ENCODE measurements around the gene PROM1.

The PROM1 gene

DNA sequence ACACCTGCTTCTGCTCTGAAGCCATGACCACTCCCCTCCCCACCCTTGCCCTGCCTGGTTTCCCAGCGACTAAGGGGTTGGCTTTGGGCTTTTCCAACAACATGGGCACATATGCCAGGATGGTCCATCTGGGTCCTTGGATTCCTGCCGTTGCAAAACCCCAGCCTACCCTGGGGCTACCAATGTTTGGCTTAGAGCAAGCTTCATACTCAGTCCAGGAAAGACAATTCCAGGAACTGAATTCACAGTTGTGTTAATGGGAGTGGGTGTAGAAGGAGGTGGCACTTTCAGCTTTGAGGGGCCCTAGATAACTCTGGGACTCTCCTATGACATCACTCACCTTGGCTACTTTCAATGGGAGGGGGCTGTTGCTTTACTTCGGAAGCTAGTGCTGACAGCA, 154.3 kb downstream of the PROM1 start:
- TF ChIP-seq CTCF (IDR thresholded peaks at IDR 0.05) = no peak
- DNase-seq (ENCODE audit: low spot score) = no peak
- no peak overlapping the region for H3K4me3 ChIP-seq
- no peak overlapping the region for H3K27ac ChIP-seq

DNA sequence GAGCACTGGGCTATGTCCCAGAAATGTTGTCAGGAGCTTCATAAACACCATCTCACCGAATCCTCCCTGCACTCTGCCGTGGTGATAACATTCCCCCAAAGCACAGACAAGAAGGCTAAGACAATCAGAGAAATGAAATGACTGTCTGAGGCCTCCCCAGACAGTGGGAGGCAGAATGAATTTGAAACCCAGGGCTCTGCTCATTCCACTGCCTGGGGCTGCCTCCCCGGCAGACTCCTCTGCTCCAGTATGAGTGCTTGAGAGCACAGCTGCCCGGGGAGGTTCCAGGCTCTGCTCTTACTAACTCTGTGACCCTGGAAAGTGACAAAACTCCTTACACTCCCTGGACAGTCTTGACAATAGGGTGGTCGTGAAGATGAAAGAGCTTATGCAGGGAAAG, 154.9 kb downstream of the PROM1 start:
- Histone ChIP-seq H3K27ac (no peak overlapping the region), H3K4me3 (no peak overlapping the region)
- no peak for DNase-seq (ENCODE audit: low spot score)
- no peak for TF ChIP-seq CTCF (IDR thresholded peaks at IDR 0.05)

DNA sequence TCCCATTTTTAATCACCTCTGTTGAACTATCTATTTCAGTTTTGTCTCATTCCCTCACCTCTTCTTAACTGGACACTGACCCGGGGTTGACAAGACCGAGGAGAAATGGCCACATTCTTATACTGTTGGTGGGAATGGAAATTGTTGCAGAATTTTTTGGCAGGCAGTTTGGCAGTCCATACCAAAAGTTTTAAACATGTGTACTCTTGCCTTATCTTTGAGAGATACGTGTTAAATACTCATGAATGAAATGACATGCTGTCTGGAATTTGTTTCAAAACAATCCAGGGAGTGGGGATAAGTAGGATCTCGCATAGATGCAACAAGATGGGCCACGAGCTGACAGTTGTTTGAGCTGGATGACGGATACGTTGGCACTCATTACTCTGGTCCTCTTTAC, 157.3 kb downstream of the PROM1 start:
- Histone ChIP-seq H3K4me3 (no peak overlapping the region), H3K27ac (no peak overlapping the region)
- TF ChIP-seq CTCF (IDR thresholded peaks at IDR 0.05) = no peak
- DNase-seq (ENCODE audit: low spot score) = no peak

DNA sequence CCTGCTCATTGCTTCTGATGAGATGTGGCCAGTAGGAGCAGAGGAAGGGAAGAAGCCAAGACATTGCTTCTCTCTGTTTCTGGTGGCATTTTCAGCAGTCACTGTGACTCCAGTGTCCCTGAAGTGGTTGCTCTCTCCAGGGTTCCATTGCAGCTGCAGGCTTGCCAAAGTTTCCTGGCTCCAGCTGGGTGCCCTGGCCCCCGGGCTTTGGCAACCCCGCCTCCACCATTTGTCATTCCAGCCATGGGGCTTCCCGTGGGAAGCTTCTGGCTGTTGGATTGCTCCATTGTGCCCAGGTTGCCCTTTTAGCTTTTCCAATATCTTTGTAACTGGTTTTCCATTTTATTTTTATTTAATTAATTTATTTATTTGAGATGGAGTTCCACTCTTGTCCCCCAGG, 158.0 kb downstream of the PROM1 start:
- no peak overlapping the region for H3K27ac ChIP-seq
- DNase-seq (ENCODE audit: low spot score) = no peak
- H3K4me3 ChIP-seq = no peak overlapping the region
- TF ChIP-seq CTCF (IDR thresholded peaks at IDR 0.05) = no peak

DNA sequence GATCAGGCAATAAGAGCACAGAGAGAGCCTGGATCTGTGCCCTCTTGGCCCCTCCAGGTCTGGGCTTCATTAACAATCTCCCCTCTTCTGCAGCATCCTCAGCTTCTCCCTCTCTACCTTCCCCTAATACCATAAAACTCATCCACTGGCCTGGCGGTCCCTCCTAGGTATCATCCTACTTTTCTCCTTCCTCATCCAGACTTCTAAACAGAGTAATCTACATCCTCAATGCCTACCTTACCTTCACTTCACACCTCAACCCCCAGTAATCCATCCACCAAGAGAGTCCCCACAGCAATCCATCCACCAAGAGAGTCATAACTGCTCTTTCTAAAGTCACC, 162.3 kb downstream of the PROM1 start:
- Histone ChIP-seq H3K4me3 (no peak overlapping the region), H3K27ac (no peak overlapping the region)
- no peak for TF ChIP-seq CTCF (IDR thresholded peaks at IDR 0.05)
- DNase-seq (ENCODE audit: low spot score) = no peak

DNA sequence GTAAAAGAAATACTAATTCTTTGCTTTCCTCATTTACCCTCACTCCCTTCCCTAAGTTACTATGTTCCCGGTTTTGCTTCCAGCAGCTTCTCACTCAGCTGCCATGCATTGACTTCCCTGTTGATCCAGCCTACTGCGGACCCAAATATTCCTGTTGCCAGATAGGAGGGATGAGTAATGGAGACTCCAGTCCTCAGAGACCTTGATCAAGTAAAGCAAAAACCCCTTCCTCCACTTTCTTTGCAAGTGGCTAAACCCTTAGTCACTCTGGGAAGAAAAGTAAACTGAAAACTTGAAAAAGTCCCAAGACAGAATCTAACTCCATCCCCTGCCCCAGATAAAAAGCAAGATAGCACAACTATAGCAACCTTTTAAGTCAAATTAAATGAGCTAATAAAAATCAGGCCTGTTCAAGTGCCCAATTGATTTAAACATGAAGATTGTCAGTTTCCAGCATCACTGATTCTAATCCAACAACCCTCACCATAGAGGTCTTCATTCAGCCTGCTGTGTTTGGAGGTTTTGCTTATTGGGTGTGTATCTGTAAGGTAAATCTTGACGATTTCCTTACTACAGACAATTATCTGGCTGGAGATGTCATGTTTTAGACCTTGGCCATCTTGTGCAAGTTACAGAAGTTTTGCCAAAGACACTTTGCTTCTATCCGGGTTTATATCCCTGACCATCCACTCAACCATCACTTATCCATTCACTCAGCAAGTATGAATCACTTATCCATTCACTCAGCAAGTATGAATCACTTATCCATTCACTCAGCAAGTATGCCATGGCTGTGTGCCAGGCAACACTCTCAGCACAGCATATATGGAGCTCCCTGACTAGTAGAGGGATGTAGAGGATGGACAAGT, 162.9 kb downstream of the PROM1 start:
- H3K27ac ChIP-seq = no peak overlapping the region
- DNase-seq (ENCODE audit: low spot score) = no peak
- TF ChIP-seq CTCF (IDR thresholded peaks at IDR 0.05) = no peak
- H3K4me3 ChIP-seq = no peak overlapping the region

- no peak for TF ChIP-seq CTCF (IDR thresholded peaks at IDR 0.05)
- no peak overlapping the region for H3K27ac ChIP-seq
- no peak for DNase-seq (ENCODE audit: low spot score)
- H3K4me3 ChIP-seq = no peak overlapping the region
Measured at GRCh38 chr4:15918484-15919129, 165.2 kb downstream of the PROM1 start.

All from coronary artery (tissue), 2 donors.